ENCODE measurements around the gene ZNF433. TPM values are rescaled to one million over a fixed set of nuclear protein-coding genes. Genes with fewer than 3 reads are reported as not detected.

The ZNF433 gene
- total and polyA plus RNA-seq, 12 donors = 2.4 to 9.3 (median 4.1) TPM

DNA sequence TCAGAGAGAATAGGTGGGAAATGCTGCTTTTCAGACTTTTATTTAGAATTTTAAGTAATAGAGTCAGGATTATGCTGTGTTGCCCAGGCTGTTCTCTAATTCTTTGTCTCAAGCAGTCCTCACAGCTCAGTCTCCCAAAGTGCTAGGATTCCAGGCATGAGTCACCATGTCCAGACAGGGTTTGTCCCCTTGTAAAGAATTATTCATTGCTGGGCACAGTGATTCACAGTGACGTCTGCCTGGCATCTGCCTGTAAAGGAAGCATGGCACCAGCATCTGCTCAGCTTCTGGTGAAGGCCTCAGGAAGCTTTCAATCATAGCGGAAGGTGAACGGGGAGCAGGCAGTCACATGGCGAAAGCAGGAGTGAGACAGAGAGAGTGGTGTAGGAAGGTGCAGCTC, 53.0 kb downstream of the ZNF433 start:
- Histone ChIP-seq H3K4me1 (peaks cover 0 to 4% (median 0%) of the 10 kb centered on the region in 9 donors), H3K27ac (no peak overlapping the region), H3K9me3 (peaks cover 2 to 64% (median 45%) of the 10 kb centered on the region in 11 donors), H3K36me3 (peaks cover 0 to 33% (median 26%) of the 10 kb centered on the region in 9 donors), H3K4me3 (no peak overlapping the region), H3K27me3 (no peaks in the 10 kb centered on the region)
- WGBS, 2 donors = 88 to 90% methylated on average over 4 of the region's 4 CpGs
- intact Hi-C loops (cut with DNase I) = no loop called here
- TF ChIP-seq, protein P1, sequence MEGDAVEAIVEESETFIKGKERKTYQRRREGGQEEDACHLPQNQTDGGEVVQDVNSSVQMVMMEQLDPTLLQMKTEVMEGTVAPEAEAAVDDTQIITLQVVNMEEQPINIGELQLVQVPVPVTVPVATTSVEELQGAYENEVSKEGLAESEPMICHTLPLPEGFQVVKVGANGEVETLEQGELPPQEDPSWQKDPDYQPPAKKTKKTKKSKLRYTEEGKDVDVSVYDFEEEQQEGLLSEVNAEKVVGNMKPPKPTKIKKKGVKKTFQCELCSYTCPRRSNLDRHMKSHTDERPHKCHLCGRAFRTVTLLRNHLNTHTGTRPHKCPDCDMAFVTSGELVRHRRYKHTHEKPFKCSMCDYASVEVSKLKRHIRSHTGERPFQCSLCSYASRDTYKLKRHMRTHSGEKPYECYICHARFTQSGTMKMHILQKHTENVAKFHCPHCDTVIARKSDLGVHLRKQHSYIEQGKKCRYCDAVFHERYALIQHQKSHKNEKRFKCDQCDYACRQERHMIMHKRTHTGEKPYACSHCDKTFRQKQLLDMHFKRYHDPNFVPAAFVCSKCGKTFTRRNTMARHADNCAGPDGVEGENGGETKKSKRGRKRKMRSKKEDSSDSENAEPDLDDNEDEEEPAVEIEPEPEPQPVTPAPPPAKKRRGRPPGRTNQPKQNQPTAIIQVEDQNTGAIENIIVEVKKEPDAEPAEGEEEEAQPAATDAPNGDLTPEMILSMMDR (IDR thresholded peaks at IDR 0.05) = no peak
- no peak for DNase-seq
- ATAC-seq = no peak

DNA sequence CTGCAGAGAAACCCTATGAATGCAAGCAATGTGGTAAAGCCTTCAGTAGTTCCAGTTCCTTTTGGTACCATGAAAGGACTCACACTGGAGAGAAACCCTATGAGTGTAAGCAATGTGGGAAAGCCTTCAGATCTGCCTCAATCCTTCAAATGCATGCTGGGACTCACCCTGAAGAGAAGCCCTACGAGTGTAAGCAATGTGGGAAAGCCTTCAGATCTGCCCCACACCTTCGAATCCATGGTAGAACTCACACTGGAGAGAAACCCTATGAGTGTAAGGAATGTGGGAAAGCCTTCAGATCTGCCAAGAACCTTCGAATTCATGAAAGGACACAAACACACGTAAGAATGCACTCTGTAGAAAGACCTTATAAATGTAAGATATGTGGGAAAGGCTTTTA, 56.0 kb downstream of the ZNF433 start:
- intact Hi-C loops (cut with DNase I) = no loop called here
- TF ChIP-seq, protein P1 (IDR thresholded peaks at IDR 0.05) = no peak
- H3K9me3 ChIP-seq = peaks cover 2 to 81% (median 45%) of the 10 kb centered on the region in 11 donors
- no peak overlapping the region for H3K4me3 ChIP-seq
- DNase-seq (no peak), ATAC-seq (no peak)
- H3K27me3 ChIP-seq = no peaks in the 10 kb centered on the region
- H3K4me1 ChIP-seq = no peaks in the 10 kb centered on the region
- H3K36me3 ChIP-seq = peaks cover 0 to 42% (median 34%) of the 10 kb centered on the region in 9 donors
- H3K27ac ChIP-seq = no peak overlapping the region
- WGBS, 2 donors = 93 to 97% methylated on average over 4 of the region's 4 CpGs

DNA sequence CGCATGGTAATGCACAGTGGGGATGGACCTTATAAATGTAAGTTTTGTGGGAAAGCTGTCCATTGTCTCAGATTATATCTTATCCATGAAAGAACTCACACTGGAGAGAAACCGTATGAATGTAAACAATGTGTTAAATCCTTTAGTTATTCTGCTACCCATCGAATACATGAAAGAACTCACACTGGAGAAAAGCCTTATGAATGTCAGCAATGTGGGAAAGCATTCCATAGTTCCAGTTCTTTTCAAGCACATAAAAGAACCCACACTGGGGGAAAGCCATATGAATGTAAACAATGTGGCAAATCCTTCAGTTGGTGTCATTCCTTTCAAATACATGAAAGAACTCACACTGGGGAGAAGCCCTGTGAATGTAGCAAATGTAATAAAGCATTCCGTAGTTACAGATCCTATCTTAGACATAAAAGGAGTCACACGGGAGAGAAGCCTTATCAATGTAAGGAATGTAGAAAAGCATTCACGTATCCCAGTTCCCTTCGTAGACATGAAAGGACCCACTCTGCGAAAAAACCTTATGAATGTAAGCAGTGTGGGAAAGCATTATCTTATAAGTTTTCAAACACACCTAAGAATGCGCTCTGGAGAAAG, 56.9 kb downstream of the ZNF433 start:
- WGBS, 2 donors = 92% methylated on average over 9 of the region's 9 CpGs
- no peaks in the 10 kb centered on the region for H3K4me1 ChIP-seq
- TF ChIP-seq, protein P1 (IDR thresholded peaks at IDR 0.05) = no peak
- no peaks in the 10 kb centered on the region for H3K27me3 ChIP-seq
- H3K27ac ChIP-seq = no peak overlapping the region
- peaks cover 2 to 81% (median 45%) of the 10 kb centered on the region in 11 donors for H3K9me3 ChIP-seq
- peaks cover 0 to 42% (median 34%) of the 10 kb centered on the region in 9 donors for H3K36me3 ChIP-seq
- H3K4me3 ChIP-seq = no peak overlapping the region
- DNase-seq = no peak
- intact Hi-C loops (cut with DNase I) = no loop called here
- no peak for ATAC-seq

DNA sequence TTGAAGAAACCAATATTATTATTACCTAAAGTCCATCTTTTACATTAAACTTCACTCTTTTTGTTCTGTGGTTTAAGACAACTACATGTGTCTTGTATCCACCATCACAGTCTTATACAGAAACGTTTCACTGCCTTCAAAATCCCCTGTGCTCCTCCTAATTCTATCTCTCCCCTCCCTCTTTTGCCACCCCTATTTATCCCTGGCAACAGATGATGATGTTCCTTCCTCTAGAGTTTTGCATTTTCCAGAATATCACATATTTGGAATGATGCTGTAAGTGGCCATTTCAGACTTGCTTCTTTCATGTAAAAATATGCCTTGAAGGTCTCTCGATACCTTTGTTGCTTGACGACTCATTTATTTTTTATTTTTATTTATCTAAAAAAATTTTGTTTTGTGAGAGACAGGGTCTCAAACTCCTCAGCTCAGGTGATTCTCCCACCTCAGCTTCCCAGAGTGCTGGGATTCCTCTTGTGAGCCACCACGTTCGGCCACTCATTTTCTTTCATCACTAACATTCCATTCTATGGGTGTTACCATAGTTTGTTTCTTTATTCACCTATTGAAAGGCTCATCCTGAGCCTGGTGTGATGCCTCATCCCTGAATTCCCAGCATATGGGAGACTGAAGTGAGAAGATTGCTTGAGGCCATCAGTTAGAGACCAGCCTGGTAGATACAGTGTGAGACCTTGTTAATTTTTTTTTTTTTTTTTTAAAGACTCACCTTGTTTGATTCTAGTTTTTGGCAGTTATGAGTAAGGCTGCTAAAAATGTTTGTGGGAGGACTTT, 62.3 kb downstream of the ZNF433 start:
- DNase-seq (no peak), ATAC-seq (no peak)
- H3K27me3 ChIP-seq = no peaks in the 10 kb centered on the region
- peaks cover 0 to 38% (median 6%) of the 10 kb centered on the region in 11 donors for H3K9me3 ChIP-seq
- TF ChIP-seq, protein P1 (IDR thresholded peaks at IDR 0.05) = no peak
- H3K4me3 ChIP-seq = no peak overlapping the region
- no peak overlapping the region for H3K27ac ChIP-seq
- H3K36me3 ChIP-seq = peaks cover 0 to 19% (median 13%) of the 10 kb centered on the region in 9 donors
- intact Hi-C loops (cut with DNase I) = no loop called here
- peaks cover 0 to 9% (median 0%) of the 10 kb centered on the region in 9 donors for H3K4me1 ChIP-seq
- 82 to 86% methylated on average over 5 of the region's 5 CpGs for WGBS, 2 donors

Data from heart right ventricle (tissue), 16 donors.